IPS-20b (cell line): Measurements from ENCODE around the gene BBOX1.
"Not testable (repeated sequence)": the region's sequence is repeated elsewhere in the genome, so short reads cannot be mapped to it uniquely, and the experiment has no call there.

Experiments used
- H3K27ac ChIP-seq: one replicate; pipeline ENCODE4 v1.5.1; 2013; ENCODE audit warnings: low read length
- H3K27me3 ChIP-seq: 2 replicates; pipeline ENCODE4 v1.6.1; 2013; ENCODE audit warnings: mild to moderate bottlenecking, low read length, inconsistent platforms; ENCODE audit not compliant: insufficient read depth
- H3K36me3 ChIP-seq: 2 replicates; pipeline ENCODE4 v1.6.1; 2013; ENCODE audit warnings: low read depth, mild to moderate bottlenecking, inconsistent platforms, low read length, moderate library complexity; ENCODE audit not compliant: insufficient read depth
- H3K4me1 ChIP-seq: 2 replicates; pipeline ENCODE4 v1.6.1; 2013; ENCODE audit warnings: mild to moderate bottlenecking, control low read depth, inconsistent platforms, low read length, moderate library complexity; ENCODE audit not compliant: insufficient read depth
- H3K4me3 ChIP-seq: 2 replicates; pipeline ENCODE4 v1.5.1; 2013; ENCODE audit warnings: mild to moderate bottlenecking, low read length, inconsistent platforms
- H3K9ac ChIP-seq: 2 replicates; pipeline ENCODE4 v1.6.1; 2013; ENCODE audit warnings: low read depth, mild to moderate bottlenecking, inconsistent platforms, low read length, moderate library complexity
- H3K9me3 ChIP-seq: 2 replicates; pipeline ENCODE4 v1.6.1; 2013; ENCODE audit warnings: mild to moderate bottlenecking, low read depth, low read length, inconsistent platforms; ENCODE audit not compliant: insufficient read depth

BBOX1 gene

DNA sequence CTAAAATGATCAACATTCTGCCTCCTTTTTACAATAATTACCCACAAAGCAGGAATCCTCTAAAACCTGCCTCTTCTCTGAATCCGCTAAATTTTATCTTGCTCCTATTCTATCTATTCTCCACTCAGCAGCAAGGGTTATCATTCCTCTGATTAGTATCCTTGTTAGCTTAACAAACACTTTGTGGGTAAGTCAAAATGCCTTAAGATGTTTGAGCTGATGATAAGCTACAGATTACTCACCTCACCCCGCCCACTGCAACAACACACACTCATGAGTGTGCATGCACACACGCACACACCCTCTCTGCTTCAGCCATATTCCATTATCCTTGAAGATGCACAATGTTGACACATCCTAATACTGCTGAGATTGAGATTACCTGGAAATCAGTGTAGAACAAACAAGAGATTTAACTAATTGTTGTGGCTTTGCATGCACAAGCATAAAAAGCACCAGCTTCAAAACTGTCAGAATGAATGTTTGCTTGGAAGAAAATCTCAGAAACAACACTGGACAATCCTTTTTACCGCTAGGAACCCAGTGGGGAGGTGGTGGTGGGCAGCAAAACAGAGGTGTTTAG lies 130.9 kb downstream of the BBOX1 start:
- Histone ChIP-seq H3K4me3 (no peak overlapping the region), H3K27me3 (no peaks in the 10 kb centered on the region), H3K36me3 (no peaks in the 10 kb centered on the region), H3K27ac (no peak overlapping the region), H3K4me1 (no peaks in the 10 kb centered on the region), H3K9me3 (no peaks in the 10 kb centered on the region), H3K9ac (no peak overlapping the region)

DNA sequence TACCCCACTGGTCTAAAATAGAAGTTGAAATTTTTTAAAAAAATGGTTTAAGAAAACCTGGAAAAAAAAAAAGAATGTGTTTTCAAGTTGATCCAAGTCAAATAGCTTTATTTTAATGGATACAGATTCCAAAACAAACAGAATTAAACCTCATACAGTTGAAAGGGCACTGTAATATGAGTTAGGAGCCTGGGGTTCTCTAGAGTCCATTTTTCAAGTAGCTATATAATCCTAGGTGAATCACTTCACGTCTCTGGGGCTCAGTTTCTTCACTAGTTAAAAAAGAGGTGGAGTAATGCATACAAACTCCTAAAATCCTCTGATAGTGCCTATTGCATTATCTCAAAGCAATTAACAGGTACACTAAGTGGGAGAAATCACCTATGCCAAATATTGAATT lies 132.9 kb downstream of the BBOX1 start:
- H3K9me3 ChIP-seq = no peaks in the 10 kb centered on the region
- no peak overlapping the region for H3K4me3 ChIP-seq
- no peak overlapping the region for H3K9ac ChIP-seq
- no peaks in the 10 kb centered on the region for H3K27me3 ChIP-seq
- H3K36me3 ChIP-seq = no peaks in the 10 kb centered on the region
- H3K27ac ChIP-seq = no peak overlapping the region
- no peaks in the 10 kb centered on the region for H3K4me1 ChIP-seq

GRCh38 chr11:27174021-27174420 lies 133.4 kb downstream of the BBOX1 start:
- Histone ChIP-seq H3K4me3 (no peak overlapping the region), H3K9me3 (no peaks in the 10 kb centered on the region), H3K9ac (no peak overlapping the region), H3K27me3 (no peaks in the 10 kb centered on the region), H3K4me1 (no peaks in the 10 kb centered on the region), H3K36me3 (no peaks in the 10 kb centered on the region), H3K27ac (no peak overlapping the region)

- Histone ChIP-seq H3K4me3 (no peak overlapping the region), H3K9me3 (no peaks in the 10 kb centered on the region), H3K36me3 (no peaks in the 10 kb centered on the region), H3K9ac (no peak overlapping the region), H3K27ac (no peak overlapping the region), H3K4me1 (no peaks in the 10 kb centered on the region), H3K27me3 (no peaks in the 10 kb centered on the region)
These were observed 134.1 kb downstream of the BBOX1 start for GRCh38 chr11:27174672-27175210.

DNA sequence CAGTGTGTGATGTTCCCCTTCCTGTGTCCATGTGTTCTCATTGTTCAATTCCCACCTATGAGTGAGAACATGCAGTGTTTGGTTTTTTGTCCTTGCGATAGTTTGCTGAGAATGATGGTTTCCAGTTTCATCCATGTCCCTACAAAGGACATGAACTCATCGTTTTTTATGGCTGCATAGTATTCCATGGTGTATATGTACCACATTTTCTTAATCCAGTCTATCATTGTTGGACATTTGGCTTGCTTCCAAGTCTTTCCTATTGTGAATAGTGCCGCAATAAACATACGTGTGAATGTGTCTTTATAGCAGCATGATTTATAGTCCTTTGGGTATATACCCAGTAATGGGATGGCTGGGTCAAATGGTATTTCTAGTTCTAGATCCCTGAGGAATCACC lies 134.9 kb downstream of the BBOX1 start:
- H3K4me1 ChIP-seq, H3K9ac ChIP-seq, H3K36me3 ChIP-seq, H3K4me3 ChIP-seq, H3K9me3 ChIP-seq, H3K27ac ChIP-seq, H3K27me3 ChIP-seq: not testable (repeated sequence)
